Fibroblast of lung (primary cell): ENCODE data around the gene RMRP.

ENCODE experiments used
- EZH2 ChIP-seq: IDR thresholded peaks from 2 replicates; pipeline ENCODE4 v1.5.1; 2012; ENCODE audit warnings: low read length, control low read depth, mild to moderate bottlenecking; ENCODE audit errors: missing control alignments
- TF ChIP-seq, protein P1 (sequence below), 2 donors: IDR thresholded peaks in 1 of 2; conservative IDR thresholded peaks in 1 of 2; 1 replicate in 1 of 2; 2 replicates in 1 of 2; pipeline ENCODE4 v1.5.1; 2011 to 2012; ENCODE audit warnings: low read length in 2 of 2, control low read depth in 1 of 2, inconsistent platforms in 1 of 2, low read depth in 1 of 2, mild to moderate bottlenecking in 1 of 2

DNA sequence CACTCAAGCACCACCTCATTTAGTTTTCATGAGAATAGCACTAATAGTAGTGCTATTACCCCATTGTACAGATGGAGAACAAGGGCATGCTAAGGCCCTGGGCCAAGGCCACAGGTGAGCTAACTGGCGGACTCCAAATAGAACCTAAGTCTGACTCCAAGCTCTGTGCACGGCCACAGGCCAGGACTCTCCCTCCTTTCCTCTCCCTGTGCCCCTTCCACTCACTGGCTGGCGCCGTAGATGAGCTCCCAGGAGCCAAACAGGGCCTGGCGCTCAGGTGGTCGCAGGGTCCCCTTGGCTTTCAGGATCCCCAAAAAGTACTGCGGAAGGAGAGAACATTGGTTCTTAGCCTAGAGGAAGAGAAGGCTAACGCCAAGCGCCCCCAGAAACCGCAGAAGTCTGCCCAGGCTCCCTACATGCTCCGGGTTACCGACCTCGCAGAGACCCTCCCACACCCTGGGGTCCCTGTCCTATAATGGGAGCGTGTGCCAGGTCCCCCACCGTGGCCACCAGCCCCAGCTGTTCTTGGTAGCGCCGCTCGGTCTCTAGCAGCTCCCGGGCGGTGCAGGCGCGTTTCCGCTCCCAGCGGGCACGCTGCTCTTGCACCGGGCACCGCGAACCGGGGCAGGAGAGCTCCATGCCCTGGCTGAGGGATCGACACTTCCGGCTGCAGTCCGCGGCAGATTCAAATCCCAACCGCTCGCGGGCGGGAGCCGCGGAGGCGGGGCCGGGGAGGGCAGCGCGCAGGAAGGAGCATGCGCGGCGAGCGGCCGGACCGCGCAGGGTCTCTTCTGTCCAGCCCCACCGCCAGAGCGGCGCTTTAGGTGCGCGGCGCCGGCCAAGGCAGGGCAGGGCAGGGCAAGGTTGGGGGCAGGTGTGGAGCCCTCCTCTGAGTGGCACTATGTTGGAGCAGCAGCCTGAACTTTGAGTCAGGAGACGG is 7.0 kb upstream of the RMRP start, which contains the start of gene ARHGEF39:
- TF ChIP-seq, protein P1, sequence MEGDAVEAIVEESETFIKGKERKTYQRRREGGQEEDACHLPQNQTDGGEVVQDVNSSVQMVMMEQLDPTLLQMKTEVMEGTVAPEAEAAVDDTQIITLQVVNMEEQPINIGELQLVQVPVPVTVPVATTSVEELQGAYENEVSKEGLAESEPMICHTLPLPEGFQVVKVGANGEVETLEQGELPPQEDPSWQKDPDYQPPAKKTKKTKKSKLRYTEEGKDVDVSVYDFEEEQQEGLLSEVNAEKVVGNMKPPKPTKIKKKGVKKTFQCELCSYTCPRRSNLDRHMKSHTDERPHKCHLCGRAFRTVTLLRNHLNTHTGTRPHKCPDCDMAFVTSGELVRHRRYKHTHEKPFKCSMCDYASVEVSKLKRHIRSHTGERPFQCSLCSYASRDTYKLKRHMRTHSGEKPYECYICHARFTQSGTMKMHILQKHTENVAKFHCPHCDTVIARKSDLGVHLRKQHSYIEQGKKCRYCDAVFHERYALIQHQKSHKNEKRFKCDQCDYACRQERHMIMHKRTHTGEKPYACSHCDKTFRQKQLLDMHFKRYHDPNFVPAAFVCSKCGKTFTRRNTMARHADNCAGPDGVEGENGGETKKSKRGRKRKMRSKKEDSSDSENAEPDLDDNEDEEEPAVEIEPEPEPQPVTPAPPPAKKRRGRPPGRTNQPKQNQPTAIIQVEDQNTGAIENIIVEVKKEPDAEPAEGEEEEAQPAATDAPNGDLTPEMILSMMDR (conservative IDR thresholded peaks at IDR 0.05 in 1 of 2, IDR thresholded peaks at IDR 0.05 in 1 of 2; ENCODE audit: low read depth in 1 of 2, low read length in 2 of 2), result peak in 1 of 2 donors; percentile 17
- TF ChIP-seq EZH2, result no peak
